ENCODE results near the gene IRAK3.
A peak's percentile ranks its signal among the peaks of the same experiment; 100 is the strongest.
"Not testable (repeated sequence)": the region's sequence is repeated elsewhere in the genome, so short reads cannot be mapped to it uniquely, and the experiment has no call there.

Gene IRAK3

DNA sequence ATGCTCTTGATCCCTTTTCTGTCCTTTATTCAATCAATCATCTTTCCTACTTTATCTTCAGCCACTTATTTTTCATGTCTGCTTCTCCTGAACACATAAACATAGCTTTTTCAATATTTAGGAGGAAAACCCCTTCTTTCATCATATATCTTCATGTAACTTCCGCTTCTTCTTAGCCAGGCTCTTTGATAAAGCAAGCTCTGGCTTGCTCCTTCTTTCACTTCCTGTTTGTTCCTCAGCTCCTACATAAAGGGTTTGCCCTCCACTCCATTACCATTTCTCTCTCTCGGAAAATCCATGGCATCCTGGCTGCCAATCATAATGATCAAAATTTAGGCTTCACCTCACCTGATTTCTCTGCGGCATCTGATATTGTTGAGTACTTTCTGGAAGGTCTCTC, 79.5 kb downstream of the IRAK3 start:
- DNase-seq, result no peak

DNA sequence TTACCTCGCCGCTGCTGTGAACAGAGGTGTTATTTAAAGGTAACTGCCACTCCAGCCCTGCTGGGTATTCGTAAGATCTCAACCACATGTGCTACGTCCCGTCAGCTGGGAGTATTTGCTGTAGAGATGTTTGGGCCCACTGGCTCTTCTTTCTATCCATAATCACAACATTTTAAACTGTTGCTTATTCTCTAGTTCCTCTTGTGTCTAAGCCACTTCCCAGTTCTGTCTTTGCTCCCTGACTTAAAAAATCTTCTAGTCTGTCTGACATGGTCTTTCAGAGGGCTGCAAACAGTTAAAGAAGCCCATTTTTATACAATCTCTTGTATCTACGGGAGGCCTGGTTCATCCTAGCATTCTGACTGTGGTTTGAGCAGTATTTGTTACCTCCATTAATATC, 80.1 kb downstream of the IRAK3 start:
- DNase-seq, result no peak

DNA sequence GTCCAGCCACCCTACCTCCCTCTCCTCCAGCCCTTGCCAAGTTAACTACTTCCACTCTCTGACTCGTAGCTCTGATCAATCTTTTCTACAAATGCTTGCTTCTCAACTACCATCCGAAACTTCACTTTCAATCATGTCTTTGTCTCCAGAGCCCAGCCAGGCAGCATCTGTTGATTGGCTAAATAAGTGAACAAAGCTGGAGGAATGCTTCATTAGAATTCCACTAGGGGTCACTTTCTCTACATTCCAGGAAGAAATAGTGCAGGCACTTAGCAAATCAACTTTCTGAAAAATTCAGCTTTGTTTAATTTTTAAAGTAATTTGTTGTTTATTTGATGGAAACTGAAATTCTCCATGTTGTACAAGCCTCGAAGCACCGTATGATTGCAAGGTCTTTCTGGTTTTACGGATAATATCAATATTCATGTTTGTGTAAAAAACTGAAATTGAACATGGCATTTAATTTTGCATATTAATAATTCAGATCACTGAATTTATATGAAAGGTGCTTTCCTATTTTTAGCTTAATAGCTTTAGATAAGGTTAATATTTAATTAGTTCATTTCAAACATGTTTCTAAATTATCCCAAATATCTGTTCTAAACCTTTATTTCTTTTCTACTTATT, 80.9 kb downstream of the IRAK3 start:
- DNase-seq, result peak; percentile 34

DNA sequence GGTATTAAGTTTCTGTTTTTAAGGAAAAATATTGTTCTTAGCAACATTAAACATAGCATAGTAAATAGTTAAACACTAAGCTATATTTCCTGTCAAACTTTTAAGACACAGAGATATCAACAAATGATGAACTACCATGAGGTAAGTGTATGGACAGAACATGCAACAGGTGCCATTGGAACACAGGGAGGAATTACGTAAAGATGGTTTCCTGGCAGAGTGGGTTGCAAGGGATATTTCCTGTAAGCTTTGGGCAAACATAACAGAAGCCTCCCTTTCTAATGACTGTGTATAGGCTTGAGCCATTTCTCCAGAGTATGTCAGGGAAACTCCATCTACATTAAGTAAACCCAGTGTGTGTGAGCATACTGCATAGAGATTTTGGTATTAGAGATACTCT, 81.6 kb downstream of the IRAK3 start:
- no peak for DNase-seq

DNA sequence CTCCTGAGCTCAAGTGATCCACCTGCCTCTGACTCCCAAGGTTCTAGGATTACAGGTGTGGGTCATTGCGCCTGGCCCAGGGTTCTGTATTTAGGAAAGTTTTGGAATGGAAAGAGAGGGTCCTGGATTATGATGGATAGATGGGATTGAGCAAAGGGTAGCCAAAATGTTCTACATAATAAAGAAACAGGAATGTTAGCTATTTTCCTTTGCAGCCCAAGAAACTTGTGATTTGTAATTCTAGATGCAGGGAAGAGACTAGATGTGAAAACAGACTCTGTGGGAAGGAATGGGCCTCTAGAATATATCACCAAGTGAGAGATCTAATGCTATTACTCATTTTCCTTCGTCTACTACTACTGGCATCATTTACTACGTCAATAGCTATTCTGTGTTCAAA, 83.6 kb downstream of the IRAK3 start:
- DNase-seq, result no peak

DNA sequence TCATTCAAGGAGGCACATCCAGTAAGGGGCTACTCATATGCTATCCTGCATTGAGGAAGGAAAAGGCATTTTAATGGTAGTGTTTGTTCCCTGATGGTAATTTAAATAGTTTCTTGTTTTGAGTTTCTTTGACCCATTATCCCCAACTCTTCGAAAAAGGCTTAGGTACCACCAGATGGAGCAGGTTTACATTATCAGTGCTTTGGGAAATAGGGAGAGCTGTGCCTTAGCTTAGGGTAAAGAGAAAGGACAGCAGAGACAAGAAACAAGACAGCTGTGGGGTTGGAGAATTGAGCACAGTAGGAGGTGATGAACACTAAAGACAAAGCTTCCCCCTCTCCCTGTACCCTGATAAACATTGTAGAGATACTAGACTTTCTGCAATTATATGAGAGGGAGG, 84.1 kb downstream of the IRAK3 start:
- no peak for DNase-seq

DNA sequence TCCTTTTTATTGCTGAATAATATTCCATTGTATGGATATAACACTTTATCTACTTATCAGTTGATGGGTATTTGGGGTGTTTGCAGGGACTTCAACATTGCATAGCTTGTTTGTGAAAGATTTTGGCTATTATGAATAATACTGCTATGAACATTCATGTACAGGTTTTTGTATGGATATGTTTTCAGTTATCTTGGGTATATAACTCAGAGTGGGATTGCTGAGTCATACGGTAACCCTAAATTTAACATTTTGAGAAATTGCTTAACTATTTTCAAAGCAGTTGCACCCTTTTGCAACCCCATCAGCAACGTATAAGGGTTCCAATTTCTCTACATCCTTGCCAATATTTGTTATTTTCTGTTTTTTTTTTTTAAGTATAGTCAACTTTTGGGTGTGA, 86.0 kb downstream of the IRAK3 start:
- no peak for DNase-seq

DNA sequence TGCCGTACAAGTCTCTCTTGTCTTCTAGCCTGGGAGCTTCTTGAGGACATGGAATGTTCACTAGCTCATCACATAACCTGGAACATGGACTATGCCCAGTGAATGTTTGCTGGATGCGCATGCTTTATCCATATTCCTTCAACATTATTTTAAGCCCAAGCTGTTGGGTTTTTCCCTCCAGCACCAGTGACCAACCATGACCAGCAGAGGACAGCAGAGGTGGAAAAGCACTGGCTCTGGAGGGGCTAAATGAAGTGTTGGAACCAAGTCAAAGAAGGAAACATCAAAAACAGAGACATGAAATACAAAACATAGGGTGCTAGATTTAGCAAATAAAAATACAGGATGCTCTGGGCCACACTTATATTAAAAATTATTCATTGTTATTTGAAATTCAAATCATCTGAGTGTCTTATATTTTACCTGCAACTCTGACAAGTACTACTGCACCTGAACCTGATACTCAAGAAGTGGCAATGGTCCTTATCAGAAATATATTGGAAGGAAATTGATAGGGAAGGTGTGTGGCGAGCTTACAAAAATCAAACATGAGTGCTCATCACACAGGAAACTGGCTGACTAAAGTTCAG, 90.2 kb downstream of the IRAK3 start:
- no peak for DNase-seq

DNA sequence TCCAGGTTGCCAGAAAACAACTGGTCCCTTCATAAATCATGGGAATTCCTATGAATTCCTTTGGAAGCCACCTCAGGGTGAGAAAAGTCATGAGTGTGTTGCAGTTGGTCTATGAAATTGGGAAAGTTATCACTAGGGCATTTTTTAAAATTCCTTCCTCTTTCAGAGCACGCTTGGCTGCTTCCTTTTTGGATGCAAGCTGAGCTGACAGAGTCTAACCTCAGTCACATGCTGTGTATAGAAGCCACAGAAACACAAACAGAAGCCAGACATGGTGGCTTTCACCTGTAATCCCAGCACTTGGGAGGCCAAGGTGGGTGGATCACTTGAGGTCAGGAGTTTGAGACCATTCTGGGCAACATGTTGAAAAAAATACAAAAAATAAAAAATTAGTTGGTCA, 91.5 kb downstream of the IRAK3 start:
- no peak for DNase-seq

DNA sequence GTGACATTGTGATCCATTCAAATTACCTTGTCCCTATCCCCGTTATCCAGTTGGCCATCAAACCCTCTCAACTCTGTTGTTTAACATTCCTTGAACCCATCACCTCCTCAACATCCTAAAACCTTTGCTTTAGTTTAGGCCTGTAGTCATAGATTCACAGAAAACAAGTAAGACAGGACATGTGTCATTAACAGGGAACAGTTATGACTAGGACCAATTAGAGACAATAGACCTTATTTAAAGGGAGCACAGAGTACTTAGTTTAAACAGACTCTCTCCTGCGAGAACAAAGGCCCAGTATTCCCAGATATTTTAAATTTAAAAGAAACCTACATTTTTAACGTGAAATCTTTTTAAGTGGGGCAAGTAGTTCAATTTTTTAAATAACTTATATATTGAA, 93.2 kb downstream of the IRAK3 start:
- DNase-seq, result no peak

DNA sequence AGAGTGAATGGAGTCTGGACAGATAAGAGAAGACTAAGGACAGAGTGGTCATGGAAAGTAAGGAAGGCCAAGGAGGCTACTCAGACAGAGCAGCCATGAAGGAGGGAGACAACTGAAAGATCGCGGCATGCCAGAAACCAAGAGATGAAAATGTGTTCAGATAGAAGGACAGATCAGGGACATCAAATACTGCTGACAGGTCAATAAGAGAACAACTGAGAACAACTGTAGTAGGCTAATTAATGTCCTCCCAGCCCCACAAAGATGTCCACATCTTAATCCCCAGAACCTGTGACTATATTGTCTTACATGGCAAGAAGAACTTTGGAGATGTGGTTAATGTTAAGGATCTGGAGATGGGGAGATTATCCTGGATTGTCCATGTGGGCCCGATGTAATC, 98.3 kb downstream of the IRAK3 start:
- DNase-seq, result no peak

DNA sequence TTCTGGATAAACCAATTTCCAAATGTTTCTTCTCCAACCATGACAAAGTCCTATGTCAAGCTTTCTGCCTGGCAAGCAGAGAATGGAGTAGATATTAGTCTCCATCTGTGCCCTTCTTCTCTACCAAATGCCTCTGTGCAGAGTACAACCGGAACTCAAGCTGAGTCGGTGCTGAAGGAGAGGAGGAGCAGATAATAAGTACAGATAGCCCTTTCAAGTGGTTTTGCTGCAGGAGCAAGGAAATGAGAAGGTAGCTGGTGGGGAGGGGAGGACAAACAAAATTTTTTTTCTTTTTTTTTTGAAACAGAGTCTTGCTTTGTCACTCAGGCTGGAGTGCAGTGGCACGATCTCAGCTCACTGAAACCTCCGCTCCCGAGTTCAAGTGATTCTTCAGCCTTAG, 99.1 kb downstream of the IRAK3 start:
- DNase-seq, result no peak

DNA sequence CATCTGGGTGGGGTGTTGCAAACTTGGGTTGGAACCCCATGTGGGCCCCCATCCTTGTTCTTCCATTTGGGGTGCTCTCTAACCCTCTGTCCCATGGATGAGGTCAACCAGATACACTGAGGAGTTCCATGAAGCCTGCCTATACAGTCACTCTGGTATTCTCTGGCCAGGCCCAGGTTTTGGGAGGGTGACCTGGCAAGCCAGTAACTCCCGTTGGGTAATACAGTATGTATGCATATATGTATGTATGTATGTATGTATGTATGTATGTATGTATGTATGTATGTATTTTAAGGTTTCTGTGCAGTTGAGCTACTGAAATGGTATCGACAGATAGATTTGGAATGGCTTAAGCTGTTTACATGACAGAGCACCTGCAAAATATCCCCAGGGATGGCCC, 100.5 kb downstream of the IRAK3 start:
- no peak for DNase-seq

DNA sequence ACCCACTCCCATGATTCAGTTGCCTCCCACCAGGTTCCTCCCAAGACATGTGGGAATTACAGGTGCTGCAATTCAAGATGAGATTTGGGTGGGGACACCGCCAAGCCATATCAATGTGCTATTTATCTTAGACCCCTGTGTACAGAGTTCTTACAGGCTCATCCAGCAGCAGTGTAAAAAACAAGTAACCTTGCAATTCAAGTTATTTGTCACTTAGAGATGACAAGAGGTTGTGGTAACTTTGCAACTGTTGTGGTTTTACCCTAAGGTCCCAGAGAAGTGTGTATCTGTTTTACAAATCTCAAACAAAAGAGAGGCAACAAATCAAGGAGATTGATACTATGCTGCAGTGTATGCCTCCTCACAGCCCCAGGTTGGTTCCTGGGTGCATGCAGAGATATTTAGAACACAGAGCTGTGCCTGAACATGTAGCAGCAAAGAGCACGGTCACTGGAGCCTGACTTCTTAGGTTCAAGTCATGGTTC, 101.7 kb downstream of the IRAK3 start:
- DNase-seq, result no peak

DNA sequence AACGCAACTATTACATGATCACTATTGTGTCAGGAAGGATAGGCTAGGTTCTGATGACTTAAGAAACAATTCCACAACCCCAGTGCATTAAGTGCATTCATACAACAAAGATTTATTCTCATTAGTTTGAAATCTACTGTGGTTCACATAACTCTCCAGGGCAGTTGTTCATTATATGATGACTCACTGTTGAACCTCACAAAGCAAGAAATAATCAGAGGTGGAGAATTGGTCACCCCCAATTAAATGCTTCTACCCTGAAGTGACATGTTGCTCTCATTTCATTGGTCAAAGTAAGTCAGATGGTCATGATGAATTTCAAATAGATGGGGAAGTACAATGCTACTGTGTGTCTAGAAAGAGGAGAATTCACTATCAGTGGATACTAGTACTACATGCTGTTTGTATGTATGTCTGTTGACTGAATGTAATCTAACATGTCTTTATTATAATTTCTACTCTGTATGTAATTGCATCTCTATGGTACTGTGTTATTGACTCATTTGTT, 107.2 kb downstream of the IRAK3 start:
- DNase-seq, result no peak

DNA sequence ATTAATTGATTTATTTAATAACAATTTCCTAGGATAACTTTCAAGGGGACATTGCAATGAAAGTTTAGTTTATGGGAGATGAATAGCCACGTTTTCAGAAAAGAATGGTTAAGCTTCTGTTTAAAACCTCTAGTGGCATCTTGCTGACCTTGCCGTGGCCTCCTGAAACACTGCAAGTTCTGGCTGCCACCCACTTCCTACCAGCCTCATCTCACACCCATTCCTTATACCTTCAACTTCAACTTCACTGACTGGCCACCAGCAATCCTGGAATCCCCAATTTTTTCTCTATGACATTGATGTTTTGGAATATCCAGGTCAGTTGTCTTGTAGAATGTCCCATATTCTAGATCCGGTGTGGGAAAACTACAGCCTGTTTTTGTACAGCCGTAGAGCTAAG, 108.1 kb downstream of the IRAK3 start:
- no peak for DNase-seq

DNA sequence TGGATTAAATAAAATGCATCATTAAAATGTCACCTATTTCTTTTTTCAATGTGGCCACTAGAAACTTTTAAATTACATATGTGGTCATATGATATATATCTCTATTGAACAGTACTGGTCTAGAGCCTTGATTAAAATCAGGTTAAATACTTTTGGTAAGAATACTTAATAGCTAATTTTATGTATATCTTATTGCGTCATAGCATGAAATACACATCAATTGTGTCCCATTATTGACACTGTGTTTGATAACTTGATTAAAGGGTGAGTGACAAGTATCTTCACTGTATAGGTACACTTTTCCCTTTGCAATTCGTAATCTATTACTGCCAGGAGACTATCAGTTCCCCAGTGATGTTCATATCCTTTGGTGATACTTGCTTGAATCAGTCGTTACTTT, 108.9 kb downstream of the IRAK3 start:
- no peak for DNase-seq

DNA sequence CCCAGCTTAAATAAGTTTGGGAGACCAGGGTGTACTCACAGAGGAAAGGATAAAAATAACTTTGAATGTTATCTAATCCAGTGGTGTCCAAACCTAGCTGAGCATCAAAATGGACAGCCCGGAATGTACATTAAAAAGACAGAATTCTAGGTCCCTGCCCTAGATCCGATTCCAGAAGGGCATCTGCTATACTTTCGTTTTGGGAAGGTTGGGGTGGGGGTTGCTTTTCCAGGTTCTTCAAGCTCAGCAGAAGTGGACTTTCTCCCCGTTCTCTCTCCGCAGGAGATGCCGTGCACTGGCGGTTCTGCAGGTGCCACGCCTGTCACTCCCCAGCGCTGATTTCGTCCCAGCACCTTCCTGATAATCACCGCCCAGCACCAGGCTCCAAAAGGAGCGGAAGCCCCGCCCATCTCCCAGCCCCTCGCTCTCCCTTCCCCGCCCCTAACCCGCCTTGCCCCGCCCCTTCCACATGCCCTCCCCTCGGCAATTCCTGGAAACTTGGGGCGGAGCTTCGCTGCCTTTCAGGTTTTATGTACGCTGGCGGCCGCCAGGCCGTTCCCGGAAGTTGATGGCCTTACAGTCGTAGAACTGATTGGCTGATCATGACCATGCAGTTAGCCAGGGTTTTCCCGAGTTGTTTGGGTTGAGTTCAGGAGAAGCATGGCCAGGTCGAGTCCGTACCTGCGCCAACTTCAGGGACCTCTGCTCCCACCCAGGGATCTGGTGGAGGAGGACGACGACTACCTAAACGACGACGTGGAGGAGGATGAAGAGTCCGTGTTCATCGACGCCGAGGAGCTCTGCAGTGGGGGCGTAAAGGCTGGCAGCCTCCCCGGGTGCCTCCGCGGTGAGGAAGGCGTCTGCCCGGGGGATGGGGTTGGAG, 113.2 kb downstream of the IRAK3 start, which contains the start of gene HELB:
Gene HELB, plus strand, starts transcription at position 550 of the 883 bp plus-strand sequence. Its CDS starts 111 bp downstream, at position 661.
- DNase-seq, result peak; percentile 89

DNA sequence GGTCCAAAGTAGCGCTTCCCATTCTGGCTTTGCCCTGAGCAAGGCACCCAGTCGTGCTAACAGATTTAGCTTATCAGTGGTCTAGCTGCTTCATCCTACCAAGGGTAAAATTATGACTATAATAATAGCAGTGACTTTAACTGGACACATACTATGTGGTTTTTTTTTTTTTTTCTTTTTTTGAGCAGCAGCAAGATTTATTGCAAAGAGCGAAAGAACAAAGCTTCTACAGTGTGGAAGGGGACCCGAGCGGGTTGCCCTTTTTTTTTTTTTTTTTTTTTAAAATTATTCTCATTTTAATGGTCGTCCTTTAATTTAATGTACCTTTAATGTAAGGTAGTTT, 113.8 kb downstream of the IRAK3 start:
- no peak for DNase-seq

DNA sequence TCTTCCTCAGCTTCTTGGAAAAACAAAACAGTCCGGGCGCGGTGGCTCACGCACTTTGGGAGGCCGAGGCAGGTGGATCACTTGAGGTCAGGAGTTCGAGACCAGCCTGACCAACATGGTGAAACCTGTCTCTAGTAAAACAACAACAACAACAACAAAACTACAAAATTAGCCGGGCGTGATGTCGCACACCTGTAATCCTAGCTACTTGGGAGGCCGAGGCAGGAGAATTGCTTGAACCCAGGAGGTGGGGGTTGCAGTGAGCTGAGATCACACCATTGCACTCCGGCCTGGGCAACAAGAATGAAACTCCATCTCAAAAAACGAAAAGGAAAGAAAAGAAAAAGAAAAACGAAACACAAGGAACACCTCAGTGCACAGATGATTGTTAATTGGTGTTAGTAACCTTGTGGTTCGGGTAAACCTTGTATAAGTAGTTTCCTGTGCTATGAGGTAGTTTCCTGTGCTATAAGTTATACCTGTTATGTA, 114.3 kb downstream of the IRAK3 start:
- not testable (repeated sequence) for DNase-seq

Measured in retina (tissue), 1 donor.